T-helper 1 cell treated with Interleukin-12 subunit alpha and Interleukin-12 subunit beta and Interleukin-4 antibody, amounts not matched to agents 30 μg/mL and 1 μg/mL, for 36 hours (primary cell): Measurements from ENCODE around the gene AMOT.
"Not testable (repeated sequence)": the region's sequence is repeated elsewhere in the genome, so short reads cannot be mapped to it uniquely, and the experiment has no call there.

Experiments used
- H3K27ac Mint-ChIP-seq: one replicate; pipeline ENCODE4 v1.8.0; 2021; ENCODE audit warnings: mild to moderate bottlenecking, mixed read lengths
- H3K27me3 Mint-ChIP-seq: one replicate; pipeline ENCODE4 v1.8.0; 2021; ENCODE audit warnings: low read depth, mixed read lengths
- H3K36me3 Mint-ChIP-seq: one replicate; pipeline ENCODE4 v1.8.0; 2021; ENCODE audit warnings: low read depth, mixed read lengths
- H3K4me1 Mint-ChIP-seq: one replicate; pipeline ENCODE4 v1.8.0; 2021; ENCODE audit warnings: low read depth, mixed read lengths
- H3K4me3 Mint-ChIP-seq: one replicate; pipeline ENCODE4 v1.8.0; 2021; ENCODE audit warnings: mild to moderate bottlenecking, moderate library complexity, mixed read lengths
- H3K9me3 Mint-ChIP-seq: one replicate; pipeline ENCODE4 v1.8.0; 2021; ENCODE audit warnings: mixed read lengths

The AMOT gene, protein sequence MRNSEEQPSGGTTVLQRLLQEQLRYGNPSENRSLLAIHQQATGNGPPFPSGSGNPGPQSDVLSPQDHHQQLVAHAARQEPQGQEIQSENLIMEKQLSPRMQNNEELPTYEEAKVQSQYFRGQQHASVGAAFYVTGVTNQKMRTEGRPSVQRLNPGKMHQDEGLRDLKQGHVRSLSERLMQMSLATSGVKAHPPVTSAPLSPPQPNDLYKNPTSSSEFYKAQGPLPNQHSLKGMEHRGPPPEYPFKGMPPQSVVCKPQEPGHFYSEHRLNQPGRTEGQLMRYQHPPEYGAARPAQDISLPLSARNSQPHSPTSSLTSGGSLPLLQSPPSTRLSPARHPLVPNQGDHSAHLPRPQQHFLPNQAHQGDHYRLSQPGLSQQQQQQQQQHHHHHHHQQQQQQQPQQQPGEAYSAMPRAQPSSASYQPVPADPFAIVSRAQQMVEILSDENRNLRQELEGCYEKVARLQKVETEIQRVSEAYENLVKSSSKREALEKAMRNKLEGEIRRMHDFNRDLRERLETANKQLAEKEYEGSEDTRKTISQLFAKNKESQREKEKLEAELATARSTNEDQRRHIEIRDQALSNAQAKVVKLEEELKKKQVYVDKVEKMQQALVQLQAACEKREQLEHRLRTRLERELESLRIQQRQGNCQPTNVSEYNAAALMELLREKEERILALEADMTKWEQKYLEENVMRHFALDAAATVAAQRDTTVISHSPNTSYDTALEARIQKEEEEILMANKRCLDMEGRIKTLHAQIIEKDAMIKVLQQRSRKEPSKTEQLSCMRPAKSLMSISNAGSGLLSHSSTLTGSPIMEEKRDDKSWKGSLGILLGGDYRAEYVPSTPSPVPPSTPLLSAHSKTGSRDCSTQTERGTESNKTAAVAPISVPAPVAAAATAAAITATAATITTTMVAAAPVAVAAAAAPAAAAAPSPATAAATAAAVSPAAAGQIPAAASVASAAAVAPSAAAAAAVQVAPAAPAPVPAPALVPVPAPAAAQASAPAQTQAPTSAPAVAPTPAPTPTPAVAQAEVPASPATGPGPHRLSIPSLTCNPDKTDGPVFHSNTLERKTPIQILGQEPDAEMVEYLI

DNA sequence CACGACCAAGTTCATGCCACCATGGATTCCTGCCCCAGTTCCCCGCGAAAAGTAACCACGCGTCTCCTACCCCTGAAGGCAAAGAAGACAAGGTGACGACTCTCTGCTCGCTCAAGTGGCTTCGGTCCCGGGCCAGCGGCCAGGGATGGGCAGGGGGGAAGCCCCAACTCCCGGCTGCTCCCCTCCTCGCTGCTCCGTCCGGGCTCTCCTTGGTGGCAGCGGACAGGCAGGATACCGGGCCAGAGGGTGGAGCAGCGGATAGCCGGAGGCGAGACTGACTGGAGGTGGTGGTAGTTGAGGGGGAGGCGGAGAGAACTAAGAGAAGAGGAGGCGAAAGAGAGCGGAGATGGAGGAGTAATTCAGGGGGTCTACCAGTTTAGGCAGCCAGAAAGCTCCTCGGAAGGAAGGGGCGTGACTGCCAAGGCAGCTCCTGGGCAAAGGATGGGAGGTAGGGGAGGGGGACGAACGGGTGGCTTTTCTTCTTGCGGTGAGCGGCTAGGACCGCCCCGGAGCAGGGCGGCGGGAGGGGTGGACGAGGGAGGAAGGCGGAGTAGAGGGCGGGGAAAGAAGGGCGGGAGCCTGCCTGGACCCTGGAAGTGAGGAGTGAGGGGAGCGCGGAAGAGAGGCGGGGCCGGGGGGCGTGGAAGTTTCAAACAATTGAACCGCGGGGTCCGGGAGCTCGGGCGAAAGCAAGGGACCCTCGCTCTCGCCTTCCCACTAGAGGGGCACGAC lies at the start of gene AMOT:
Gene AMOT, minus strand, starts transcription at position 450 of the 732 bp plus-strand sequence. CDS start 17,705 bp downstream, outside the sequence.
- H3K27ac Mint-ChIP-seq: peak within 1 kb of the TSS; percentile 27
- peaks cover 12% of the 10 kb centered on the region for H3K4me1 Mint-ChIP-seq
- H3K36me3 Mint-ChIP-seq: no peaks in the 10 kb centered on the region
- H3K9me3 Mint-ChIP-seq: no peaks in the 10 kb centered on the region
- H3K27me3 Mint-ChIP-seq: peaks cover 11% of the 10 kb centered on the region
- peak within 1 kb of the TSS; percentile 84 for H3K4me3 Mint-ChIP-seq

DNA sequence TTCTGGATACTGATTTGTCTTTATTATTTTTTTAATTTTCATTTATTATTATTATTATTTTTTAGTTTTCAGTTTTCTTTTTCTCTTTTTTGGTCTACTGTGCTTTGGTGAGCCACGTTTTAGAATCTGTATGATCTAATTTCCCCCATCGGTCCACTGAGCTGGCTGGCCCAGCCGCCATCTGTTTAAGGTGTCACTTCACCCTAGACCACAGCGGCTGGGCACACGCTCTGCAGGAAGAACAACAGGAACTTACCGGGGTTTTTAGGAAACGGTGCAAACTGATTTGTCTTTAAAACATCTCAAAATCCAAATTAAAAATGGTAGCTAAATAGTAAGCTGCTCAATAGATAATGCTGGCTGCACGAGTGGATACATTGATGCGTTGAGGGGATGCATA lies 48.8 kb upstream of the AMOT start:
- no peaks in the 10 kb centered on the region for H3K27me3 Mint-ChIP-seq
- H3K4me3 Mint-ChIP-seq: no peak overlapping the region
- H3K9me3 Mint-ChIP-seq: no peaks in the 10 kb centered on the region
- no peaks in the 10 kb centered on the region for H3K36me3 Mint-ChIP-seq
- peaks cover 3% of the 10 kb centered on the region for H3K4me1 Mint-ChIP-seq
- H3K27ac Mint-ChIP-seq: no peak overlapping the region

DNA sequence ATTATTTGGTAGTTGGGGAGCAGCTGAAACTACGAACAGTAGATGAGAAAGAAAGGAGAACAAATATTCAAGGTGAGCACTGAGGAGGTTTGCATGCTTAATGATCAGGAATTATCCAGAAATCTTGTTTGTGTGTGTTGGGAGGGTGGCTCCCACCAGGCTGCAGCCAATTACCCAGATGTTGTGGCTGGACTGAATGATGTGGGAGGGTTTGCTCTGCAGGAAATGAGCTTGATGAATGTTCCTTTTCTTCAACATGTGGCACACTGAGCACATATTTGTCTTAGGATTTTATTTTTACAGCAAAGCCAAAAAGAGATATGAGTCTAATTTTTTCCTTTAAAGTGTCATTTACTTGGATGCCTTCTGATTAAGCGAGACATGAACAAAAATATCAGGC lies 48.3 kb upstream of the AMOT start:
- Mint-ChIP-seq H3K4me1 (peaks cover 3% of the 10 kb centered on the region), H3K36me3 (no peaks in the 10 kb centered on the region), H3K9me3 (no peaks in the 10 kb centered on the region), H3K27ac (no peak overlapping the region), H3K4me3 (no peak overlapping the region), H3K27me3 (no peaks in the 10 kb centered on the region)

DNA sequence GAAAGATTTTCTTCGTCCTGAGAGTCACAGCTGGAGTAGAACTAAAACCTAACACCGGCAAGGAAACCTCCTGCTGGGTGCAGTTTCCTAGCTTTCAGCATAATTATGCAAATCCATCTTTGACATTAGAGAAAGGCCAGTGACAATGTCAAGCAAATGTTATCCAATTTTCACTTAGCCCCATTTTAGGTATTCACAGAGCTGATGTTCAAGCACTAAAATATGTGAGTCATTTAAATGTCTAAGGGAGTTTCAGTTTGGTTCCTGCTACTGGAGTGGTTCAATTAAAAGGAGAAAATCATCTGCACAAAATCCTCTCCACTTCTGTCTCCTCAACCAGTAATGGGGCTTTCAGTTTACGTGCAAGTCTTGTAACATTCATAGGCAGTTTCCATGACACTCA lies 37.1 kb upstream of the AMOT start:
- no peaks in the 10 kb centered on the region for H3K4me1 Mint-ChIP-seq
- no peak overlapping the region for H3K4me3 Mint-ChIP-seq
- no peaks in the 10 kb centered on the region for H3K36me3 Mint-ChIP-seq
- no peaks in the 10 kb centered on the region for H3K9me3 Mint-ChIP-seq
- H3K27ac Mint-ChIP-seq: no peak overlapping the region
- H3K27me3 Mint-ChIP-seq: no peaks in the 10 kb centered on the region

DNA sequence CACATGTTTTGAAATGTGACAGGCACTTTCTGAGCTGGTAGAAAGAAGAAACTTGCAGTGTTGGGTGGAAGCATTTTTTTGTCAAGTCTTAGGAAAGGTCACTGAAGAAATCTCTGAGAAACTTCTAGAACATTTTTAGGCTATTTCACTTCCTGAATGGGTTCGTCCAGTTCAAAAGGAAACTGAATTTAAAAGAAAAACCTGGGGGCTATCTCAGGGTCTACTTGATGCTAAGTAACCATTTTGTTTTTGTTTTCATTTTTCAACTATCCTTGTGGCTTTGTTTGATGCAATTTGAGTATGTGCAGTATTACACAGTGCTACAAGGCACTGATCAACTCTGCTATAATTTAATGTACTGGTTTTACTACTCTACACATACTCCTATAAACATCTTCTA lies 34.0 kb upstream of the AMOT start:
- Mint-ChIP-seq H3K4me1 (no peaks in the 10 kb centered on the region), H3K27ac (no peak overlapping the region), H3K4me3 (no peak overlapping the region), H3K36me3 (no peaks in the 10 kb centered on the region), H3K27me3 (no peaks in the 10 kb centered on the region), H3K9me3 (no peaks in the 10 kb centered on the region)

DNA sequence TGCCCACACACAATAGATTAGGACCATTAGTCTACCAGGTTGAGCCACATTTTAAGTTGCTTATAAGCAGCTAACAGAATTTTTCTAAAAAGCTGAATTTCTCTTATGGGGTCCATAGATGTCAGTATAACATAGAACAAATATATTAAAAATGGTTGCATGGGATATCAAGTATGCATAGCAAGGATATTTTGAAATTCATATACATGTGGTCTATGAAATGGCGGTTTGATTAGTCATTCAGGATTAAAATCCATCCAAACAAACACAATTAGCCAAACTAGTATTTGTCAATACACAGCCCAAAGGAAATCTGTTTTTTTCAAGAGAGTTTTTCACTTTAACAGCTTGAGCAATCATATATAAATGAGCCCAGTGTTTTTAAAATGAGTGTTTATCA lies 33.5 kb upstream of the AMOT start:
- no peaks in the 10 kb centered on the region for H3K9me3 Mint-ChIP-seq

DNA sequence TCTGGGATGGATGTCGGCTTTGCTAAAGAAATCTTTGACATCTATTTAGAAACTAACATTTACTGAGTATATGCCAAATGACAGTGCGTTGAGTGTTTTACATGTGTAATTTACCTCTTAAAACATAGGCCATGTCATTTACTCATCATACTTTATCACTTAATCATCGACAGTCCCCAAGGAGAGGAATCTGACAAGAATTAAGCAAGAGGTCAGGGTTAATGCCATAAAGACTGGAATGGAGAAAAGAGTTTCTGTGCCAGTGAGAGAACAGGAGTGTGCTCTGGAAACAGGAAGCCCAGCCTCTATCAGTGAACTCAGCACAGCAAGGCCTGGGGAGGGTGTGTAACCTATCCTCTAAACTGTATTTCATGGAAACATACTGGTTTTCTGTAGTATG lies 28.0 kb upstream of the AMOT start:
- Mint-ChIP-seq H3K4me1 (no peaks in the 10 kb centered on the region), H3K36me3 (no peaks in the 10 kb centered on the region), H3K4me3 (no peak overlapping the region), H3K27me3 (no peaks in the 10 kb centered on the region), H3K9me3 (no peaks in the 10 kb centered on the region), H3K27ac (no peak overlapping the region)

More for the DNA sequence above, 33.5 kb upstream of the AMOT start:
- no peaks in the 10 kb centered on the region for H3K36me3 Mint-ChIP-seq
- H3K27me3 Mint-ChIP-seq: no peaks in the 10 kb centered on the region
- H3K4me3 Mint-ChIP-seq: no peak overlapping the region
- H3K4me1 Mint-ChIP-seq: no peaks in the 10 kb centered on the region
- H3K27ac Mint-ChIP-seq: no peak overlapping the region

DNA sequence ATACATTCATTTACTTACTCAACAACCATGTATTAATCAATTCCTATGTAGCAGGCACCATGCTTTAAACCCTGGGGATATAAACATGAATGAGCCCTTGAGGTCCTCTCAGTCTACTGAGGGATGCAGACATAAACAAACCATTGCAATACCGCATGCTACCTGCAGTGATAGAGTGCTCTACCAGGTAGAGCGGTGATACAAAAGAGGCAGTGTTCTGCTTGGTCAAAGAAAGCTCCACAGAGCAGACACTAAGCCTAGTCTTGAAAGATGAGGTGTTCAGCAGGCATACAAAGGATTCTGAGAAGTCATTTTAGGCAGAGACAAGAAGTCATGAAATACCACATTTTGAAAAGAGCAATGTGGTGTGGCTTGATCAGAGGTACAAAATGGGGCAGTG lies 26.9 kb upstream of the AMOT start:
- Mint-ChIP-seq H3K27ac (no peak overlapping the region), H3K27me3 (no peaks in the 10 kb centered on the region), H3K36me3 (no peaks in the 10 kb centered on the region), H3K9me3 (no peaks in the 10 kb centered on the region), H3K4me1 (no peaks in the 10 kb centered on the region), H3K4me3 (no peak overlapping the region)

DNA sequence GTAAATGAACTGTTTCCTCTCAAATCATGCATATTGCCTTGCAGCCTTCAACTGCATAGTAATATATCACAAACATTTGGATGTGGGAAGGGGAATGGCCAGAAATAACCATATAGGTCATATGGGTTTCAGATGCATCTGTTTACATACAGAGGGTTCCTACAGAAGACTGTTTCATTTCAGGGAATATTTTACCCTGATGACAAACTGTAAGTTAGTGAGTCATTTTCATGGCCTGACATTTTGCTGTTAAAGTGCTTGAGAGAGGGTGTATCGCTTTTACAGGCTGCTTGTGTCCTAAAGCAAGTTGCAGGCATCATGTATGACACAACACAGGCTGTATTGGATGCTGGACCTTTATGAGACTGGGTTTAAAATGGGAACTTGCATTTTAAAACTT lies 25.5 kb upstream of the AMOT start:
- H3K27me3 Mint-ChIP-seq: no peaks in the 10 kb centered on the region
- no peaks in the 10 kb centered on the region for H3K9me3 Mint-ChIP-seq

DNA sequence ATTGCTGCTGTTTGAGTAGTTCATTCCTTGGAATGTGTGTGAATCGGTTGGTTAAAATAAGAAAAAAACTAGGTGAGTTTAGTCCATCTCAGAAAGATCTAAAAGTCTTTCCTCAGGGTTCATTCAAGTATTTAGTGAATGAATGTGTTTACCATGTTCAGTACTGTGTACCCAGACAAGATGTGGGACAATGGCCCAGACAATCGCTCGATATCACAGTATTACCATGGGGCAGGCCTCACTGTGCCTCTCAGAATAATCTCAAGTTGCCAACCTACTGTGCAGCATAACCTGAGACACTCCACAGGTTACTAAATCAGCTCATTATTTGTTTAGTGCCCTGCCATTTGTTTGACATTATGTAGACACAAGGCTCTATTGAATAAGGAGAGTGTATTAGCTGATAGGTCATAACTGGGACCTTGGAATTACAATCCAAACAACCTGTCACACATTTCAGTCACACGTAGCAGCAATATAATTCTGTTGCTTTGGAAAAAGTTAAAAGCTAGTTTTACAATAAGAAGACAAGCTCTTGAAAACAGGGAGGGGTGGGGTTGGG lies 24.9 kb upstream of the AMOT start:
- no peaks in the 10 kb centered on the region for H3K9me3 Mint-ChIP-seq
- H3K27me3 Mint-ChIP-seq: no peaks in the 10 kb centered on the region
- H3K36me3 Mint-ChIP-seq: no peaks in the 10 kb centered on the region
- no peaks in the 10 kb centered on the region for H3K4me1 Mint-ChIP-seq
- no peak overlapping the region for H3K4me3 Mint-ChIP-seq
- no peak overlapping the region for H3K27ac Mint-ChIP-seq

More for the DNA sequence above, 25.5 kb upstream of the AMOT start:
- Mint-ChIP-seq H3K36me3 (no peaks in the 10 kb centered on the region), H3K4me3 (no peak overlapping the region), H3K27ac (no peak overlapping the region), H3K4me1 (no peaks in the 10 kb centered on the region)

DNA sequence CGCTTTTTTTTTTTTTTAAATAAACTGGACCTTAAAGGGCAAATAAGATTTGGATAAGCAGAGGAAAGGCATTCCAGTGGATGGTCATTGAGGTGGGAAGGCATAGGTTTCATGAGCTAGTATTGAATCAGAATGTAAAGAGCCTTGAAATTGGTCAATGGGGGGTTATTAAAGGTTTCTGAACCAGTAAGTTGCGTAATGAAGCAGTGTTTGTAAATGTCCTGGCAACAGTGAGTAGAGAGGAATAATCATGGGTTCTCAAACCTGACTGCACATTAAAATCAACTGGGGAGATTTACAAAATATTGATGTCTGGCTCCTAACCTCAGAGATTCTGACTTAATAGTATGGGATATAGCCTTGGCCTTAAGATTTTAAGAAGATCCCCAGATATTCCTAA lies 23.2 kb upstream of the AMOT start:
- no peaks in the 10 kb centered on the region for H3K27me3 Mint-ChIP-seq
- no peak overlapping the region for H3K4me3 Mint-ChIP-seq
- H3K4me1 Mint-ChIP-seq: no peaks in the 10 kb centered on the region
- H3K27ac Mint-ChIP-seq: no peak overlapping the region
- H3K9me3 Mint-ChIP-seq: no peaks in the 10 kb centered on the region
- H3K36me3 Mint-ChIP-seq: no peaks in the 10 kb centered on the region

DNA sequence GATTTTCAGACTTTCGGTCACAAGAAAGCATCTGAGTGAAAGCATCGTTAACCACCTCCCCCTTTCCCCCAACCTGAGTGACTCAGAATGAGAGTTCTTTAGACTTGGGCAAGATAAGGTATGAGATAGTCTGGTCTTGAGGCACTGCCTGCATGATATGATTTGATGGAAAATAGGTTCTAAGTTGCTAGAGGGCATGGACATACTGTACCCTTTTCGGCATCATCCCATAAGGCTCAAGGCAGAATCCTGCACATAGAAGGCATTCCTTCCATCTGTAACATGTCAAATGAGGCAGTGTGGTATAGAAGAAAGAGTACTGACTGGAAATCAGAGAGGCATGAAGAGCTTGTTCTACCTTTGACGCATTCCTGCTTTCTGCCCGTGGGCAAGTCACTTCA lies 16.8 kb upstream of the AMOT start:
- no peaks in the 10 kb centered on the region for H3K36me3 Mint-ChIP-seq
- H3K4me1 Mint-ChIP-seq: peaks cover 3% of the 10 kb centered on the region
- no peak overlapping the region for H3K4me3 Mint-ChIP-seq
- no peak overlapping the region for H3K27ac Mint-ChIP-seq
- H3K9me3 Mint-ChIP-seq: no peaks in the 10 kb centered on the region
- H3K27me3 Mint-ChIP-seq: no peaks in the 10 kb centered on the region

DNA sequence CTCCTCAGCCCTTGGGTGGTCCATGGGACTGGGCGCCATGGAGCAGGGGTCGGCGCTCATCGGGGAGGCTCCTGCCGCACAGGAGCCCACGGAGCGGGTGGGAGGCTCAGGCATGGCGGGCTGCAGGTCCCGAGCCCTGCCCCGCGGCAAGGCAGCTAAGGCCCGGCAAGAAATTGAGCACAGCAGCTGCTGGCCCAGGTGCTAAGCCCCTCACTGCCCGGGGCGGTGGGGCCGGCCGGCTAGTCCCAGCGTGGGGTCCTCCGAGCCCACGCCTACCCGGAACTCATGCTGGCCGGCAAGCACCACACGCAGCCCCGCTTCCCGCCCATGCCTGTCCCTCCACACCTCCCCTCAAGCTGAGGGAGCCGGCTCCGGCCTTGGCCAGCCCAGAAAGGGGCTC lies 14.3 kb upstream of the AMOT start:
- not testable (repeated sequence) for H3K4me3 Mint-ChIP-seq, H3K27ac Mint-ChIP-seq, H3K36me3 Mint-ChIP-seq, H3K9me3 Mint-ChIP-seq, H3K27me3 Mint-ChIP-seq
- peaks cover 18% of the 10 kb centered on the region for H3K4me1 Mint-ChIP-seq

DNA sequence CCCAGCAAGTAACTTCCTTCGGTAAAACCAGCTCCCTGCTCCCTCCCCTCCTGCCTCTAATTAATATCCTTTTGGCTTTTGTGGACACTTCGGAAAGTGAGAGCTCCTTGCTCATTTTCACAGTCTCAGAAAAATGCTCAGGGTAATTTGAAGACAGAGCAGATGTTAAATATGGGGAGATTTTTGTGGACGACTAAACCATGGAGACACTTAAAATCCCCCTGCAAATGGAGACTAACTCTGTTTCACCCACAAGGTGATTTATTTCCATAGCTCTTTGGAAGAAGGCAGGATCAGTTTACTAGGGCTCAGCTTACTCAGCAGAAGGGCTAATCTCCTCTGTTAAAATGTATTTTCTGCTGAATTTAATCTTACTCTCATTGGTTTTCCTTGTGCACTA lies 12.2 kb upstream of the AMOT start:
- H3K9me3 Mint-ChIP-seq: no peaks in the 10 kb centered on the region
- no peak overlapping the region for H3K27ac Mint-ChIP-seq
- H3K4me3 Mint-ChIP-seq: no peak overlapping the region
- no peaks in the 10 kb centered on the region for H3K36me3 Mint-ChIP-seq
- no peaks in the 10 kb centered on the region for H3K27me3 Mint-ChIP-seq
- H3K4me1 Mint-ChIP-seq: peaks cover 23% of the 10 kb centered on the region
